AG09309 (cell line): ENCODE results near the gene SMYD2.

ENCODE experiments used
- DNase-seq: peaks from one replicate; pipeline ENCODE4 v3.0.0-alpha.2; 2010; ENCODE audit warnings: low read depth
- H3K4me3 ChIP-seq: 2 replicates; pipeline ENCODE4 v1.5.1; 2011; ENCODE audit warnings: mild to moderate bottlenecking, low read depth, low read length, moderate library complexity; ENCODE audit not compliant: control insufficient read depth
- CTCF ChIP-seq: IDR thresholded peaks from 2 replicates; pipeline ENCODE4 v1.5.1; 2011; ENCODE audit warnings: mild to moderate bottlenecking, low read depth, low read length, inconsistent platforms; ENCODE audit not compliant: insufficient read depth, control insufficient read depth; ENCODE audit errors: missing control alignments

The SMYD2 gene

GRCh38 chr1:214383381-214384372 is 102.7 kb downstream of the SMYD2 start:
- no peak overlapping the region for H3K4me3 ChIP-seq
- no peak for DNase-seq
- TF ChIP-seq CTCF = no peak

GRCh38 chr1:214384373-214385079 is 103.6 kb downstream of the SMYD2 start:
- TF ChIP-seq CTCF = no peak
- no peak for DNase-seq

GRCh38 chr1:214385428-214385827 is 104.5 kb downstream of the SMYD2 start:
- TF ChIP-seq CTCF = no peak
- DNase-seq = no peak
- H3K4me3 ChIP-seq = no peak overlapping the region

More at GRCh38 chr1:214384373-214385079, 103.6 kb downstream of the SMYD2 start:
- no peak overlapping the region for H3K4me3 ChIP-seq

- TF ChIP-seq CTCF = no peak
- no peak for DNase-seq
- no peak overlapping the region for H3K4me3 ChIP-seq
Observed at GRCh38 chr1:214386333-214386732, 105.4 kb downstream of the SMYD2 start.
